Measurements from ENCODE around the gene TMEM50B.
A peak's percentile ranks its signal among the peaks of the same experiment; 100 is the strongest.
"Not testable (repeated sequence)": the region's sequence is repeated elsewhere in the genome, so short reads cannot be mapped to it uniquely, and the experiment has no call there.

Gene TMEM50B

DNA sequence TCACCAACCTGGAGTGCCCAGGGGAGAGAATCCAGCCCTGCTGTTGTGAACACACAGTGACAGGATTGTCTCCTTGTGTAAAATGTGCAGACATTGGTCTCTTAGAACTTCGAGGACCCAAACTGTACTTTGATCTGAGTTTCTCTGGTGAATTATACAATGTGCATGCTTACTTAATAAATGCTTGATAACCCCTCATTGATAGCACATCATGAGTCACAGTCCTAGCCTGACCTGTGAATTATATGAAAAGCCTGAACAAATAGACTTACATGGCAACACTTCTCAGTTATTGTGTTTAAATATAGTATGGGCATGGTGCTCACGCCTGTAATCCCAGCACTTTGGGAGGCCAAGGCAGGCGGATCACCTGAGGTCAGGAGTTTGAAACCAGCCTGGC lies 53.9 kb downstream of the TMEM50B start:
- no peak for DNase-seq

DNA sequence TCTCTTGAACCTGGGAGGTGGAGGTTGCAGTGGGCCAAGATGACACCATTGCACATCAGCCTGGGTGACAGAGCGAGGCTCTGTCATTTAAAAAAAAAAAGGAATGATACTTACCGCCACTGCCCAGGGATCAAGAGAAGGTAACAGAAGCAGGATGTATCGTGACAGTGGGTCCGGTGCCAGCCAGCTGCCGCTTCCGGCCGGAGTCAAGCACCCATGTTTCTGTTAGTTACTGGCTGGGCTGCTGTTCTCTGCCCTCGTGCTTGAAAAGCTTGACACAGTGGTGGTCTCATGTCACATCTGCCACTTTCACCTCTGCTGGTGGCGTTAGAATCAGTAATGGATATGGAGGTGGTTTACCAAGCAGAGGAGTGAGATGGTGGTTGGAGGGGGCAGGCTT lies 55.6 kb downstream of the TMEM50B start:
- no peak for DNase-seq

DNA sequence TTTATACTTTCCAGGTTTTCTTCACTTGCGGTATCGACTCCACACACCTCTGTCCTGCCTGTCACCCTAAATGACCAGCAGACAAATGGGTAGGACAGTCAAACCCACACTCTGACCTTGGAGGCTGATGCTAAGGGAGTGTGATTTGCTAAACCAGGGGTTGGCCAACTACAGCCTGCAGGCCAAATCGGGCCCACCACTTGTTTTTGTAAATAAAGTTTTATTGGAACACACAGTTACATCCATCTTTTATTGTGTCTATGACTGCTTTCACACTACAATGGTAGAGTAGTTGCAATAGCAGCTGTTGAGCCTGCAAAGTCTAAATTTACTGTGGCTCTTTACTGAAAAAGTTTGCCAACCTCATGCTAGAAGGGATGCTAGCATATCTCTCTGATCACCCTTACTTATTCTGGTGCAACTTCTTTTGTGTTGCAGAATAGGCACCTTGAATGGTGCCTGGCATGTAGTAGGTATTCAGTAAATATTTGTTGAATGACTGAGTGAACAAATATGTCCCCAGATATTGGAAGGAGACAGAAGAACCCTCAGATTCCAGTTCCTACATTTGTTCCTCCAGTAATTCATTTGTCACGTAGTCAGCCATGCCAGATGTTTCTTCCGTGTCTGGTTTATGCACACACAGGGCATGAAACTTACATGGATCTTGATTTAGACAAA lies 57.9 kb downstream of the TMEM50B start:
- no peak for DNase-seq

DNA sequence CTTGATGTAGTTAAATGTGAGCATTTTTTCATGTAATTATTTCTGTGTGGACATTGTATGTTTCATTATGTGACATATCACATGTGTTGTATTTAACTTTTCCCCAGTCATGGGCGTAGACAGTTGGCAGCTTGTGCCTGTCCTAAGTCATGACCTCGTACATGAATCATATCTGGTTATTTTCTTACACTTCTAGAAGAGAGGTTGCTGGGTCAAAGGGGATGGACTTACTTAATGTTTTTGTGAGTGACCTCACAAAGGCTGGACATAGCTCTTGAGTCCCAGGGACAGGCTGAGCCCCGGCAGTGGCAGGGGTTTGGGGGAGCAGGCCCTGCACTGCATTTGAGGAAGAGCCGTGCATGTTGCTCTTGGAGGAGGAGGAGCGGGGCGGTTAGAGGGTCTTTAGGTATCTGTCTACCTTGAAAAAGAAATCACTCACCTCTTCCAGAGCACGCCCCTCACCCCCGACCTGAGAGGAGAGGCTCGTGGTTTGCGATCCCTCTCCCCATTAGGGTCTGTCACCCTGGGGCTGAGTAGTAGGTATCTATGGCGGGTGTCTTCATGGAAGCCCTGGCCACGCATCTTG lies 60.1 kb downstream of the TMEM50B start:
- no peak for DNase-seq

DNA sequence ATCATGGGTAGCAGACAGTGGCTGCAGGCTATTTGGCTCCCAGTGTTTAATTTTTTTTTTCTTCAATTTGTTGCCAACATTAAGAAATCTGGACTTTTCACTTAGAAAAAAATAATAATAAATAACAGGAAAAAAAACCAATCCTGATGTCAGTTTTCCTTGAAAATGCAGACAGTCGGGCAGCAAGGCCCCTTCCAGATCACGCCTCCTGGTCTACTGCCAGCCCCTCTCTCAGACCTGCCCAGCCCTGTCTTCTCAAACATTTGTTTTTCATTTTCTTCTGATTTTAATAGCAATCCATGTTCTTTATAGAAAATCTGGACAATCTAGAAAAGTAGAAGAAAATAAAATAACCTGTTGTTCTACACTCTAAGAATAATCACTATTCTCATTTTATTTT lies 61.1 kb downstream of the TMEM50B start:
- no peak for DNase-seq

DNA sequence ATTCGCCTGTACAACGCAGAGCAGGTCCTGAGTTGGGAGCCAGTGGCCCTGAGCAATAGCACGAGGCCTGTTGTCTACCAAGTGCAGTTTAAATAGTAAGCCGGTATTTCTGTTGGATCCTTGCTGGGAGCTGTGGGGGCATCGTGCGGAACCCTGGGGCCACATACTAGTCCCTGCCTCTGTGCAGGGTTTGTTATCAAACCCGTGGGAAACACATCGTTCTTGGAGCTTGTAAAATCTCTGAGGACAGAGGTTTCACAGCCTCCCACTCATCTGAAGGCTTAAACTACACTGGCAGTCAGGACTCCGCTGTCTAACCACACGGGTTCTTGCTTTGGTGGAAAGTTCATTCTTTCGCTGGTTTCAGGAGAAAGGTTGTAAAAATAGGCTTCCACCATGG lies 64.8 kb downstream of the TMEM50B start:
- DNase-seq, result no peak

DNA sequence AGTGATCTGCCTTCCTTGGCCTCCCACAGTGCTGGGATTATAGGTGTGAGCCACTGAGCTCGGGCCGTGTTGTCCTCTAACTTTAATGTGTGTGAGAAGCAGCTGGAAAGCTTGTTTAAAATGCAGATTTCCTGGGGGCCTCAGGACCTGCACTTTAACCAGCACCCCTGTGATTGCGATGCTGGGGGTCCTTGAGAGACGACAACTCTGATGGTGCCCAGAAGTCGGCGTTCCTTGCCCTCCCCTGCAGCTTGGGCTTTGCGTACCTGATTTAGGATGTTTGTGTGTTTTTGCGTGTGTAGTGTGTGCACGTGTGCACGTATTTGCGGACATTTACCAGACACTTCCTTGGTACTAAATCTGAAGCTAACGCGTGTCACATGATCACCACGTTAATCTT lies 65.7 kb downstream of the TMEM50B start:
- DNase-seq, result no peak

DNA sequence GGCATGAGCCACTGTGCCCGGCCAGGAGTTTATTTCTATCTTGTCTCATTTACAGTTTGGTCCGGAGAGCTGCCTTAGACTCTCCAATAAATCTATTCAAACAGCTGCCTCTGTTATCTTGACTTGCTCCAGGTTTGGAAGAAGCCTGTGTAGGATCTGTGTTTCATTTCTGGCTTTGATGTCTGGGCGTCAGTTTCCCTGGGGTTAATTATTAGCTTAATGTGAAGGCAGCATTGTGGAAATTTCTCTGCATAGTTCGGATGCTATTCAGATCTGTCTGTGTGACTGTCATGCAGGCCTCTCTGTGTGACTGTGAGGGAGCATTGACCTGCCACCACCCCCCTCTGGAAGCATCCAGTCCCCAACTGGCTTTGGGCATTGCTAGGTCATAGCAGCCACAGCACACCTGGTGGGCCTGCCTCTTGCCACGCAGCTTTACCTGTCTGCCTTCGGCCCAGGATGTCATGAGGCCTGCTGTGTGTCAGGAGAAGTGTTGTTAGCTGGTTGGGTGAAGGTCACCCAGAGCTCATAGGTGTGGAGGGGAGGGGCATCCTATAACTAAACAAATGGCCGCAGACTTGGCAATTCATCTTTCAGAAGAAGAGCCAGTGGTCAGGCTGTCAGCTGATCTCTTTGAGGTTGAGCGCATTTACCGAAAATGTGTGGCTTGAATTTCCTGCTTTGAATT lies 66.8 kb downstream of the TMEM50B start:
- no peak for DNase-seq

DNA sequence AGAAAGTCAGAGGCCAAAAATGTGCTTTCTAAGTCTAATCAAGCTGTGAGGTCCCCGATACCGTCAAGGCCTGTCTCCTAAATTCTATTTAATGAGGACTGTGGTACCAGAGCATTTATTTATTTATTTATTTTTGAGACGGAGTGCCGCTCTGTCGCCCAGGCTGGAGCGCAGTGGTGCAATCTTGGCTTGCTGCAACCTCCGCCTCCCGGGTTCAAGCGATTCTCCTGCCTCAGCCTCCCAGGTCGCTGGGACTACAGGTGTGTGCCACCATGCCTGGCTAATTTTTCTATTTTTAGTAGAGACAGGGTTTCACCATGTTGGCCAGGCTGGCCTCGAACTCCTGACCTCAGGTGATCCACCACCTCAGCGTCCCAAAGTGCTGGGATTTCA lies 67.3 kb downstream of the TMEM50B start:
- DNase-seq, result not testable (repeated sequence)

DNA sequence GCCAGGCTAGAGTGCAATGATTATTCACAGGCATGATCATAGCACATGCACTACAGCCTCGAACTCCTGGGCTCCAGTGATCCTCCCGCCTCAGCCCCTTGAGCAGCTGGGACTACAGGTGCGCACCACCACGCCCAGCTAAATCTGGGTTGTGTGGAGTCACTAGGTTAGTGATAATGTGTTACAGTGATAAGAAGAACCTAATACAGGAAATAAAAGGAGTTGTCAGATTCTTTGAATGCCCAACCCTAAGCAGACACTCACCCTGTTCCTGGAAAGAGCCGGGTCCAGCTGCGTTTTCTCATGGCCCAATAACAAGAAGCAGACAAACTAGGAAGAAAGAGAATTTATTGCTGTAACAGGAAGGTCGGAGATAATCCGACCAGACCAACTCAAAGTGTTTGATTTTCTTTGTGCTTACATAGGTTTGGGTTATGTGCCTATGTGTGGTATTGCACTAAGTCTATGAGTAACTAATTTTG lies 67.8 kb downstream of the TMEM50B start:
- DNase-seq, result no peak

DNA sequence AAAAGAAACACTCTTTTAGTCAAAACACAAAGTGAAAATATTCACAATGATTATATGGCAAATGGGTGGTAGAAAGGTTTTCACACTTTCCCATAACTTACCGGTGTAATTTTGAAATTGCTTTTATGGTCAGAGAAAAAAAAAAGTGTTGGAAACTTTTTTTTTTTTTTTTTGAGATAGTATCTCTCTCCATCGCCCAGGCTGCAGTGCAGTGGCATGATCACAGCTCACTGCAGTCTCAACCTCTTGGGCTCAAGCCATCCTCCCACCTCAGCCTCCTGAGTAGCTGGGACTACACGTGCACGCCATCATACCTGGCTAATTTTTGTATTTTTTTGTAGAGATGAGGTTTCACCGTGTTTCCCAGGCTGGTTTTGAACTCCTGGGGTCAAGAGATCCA lies 73.3 kb downstream of the TMEM50B start:
- DNase-seq, result no peak

DNA sequence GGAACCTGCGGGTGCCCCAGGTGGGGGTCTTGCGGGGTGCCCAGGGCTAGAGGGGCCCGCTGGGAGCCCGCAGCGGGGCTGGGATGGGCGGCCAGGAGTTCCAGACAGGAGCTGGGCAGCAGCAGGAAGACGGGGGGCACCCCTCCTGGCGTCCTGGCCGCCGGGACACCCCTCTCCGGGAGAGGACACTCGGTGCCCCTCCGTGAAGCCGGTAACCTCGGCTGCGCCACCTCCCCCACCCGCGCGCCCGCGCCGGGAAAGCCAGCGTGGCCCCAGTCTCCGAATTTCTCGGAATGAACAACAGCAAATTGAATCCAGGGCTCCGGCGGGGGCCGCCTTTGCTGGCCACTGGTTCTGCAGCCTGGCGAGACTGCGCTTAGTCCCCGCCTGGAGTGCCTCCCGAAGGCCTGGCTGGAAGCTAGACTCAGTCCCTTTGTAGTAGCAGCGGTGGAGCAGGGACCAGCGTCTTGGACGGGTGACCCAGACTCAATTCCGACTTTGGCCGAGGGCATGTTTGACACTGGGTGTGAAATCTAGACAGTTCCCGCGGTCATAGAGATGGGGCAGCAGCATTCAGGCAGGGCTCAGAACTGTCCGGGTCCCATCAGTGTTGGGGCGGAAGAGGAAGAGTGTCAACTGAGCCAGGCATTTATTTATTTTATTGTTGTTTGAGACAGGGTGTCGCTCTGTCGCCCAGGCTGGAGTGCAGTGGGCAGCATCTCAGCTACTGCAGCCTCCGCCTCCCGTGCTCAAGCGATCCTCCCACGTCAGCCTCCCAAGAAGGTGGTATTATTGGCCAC lies 75.8 kb downstream of the TMEM50B start:
- DNase-seq, result peak; percentile 63

DNA sequence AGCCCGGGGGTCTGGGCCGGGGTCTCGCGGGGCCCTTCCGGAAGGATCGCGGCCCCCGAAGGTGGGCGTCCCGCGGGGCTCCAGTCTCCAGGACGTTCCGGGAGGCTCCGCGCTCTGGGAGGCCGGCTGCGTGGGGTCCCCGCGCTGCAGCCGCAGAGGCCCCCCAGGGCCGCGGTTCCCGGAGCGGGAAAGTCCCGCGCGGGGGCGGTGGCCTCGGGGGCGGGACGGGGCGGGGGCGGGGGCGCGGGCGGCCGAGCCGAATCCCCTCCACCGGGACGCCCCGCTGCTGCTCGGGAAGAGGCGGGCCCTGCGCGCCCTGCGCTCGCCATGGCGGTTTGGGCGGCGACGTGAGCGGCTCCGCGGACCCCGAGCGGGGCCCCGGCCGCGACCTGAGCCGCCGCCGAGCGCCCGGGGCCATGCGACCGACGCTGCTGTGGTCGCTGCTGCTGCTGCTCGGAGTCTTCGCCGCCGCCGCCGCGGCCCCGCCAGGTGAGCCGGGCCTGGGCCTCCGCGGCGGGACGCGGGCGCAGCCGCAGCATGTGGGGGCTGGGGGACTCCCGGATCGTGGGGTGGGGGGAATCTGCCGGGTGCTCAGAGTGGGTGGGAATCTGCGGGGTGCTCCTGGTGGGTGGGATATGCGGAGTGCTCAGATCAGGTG lies 76.5 kb downstream of the TMEM50B start, which contains the start of gene IFNGR2:
Gene IFNGR2, plus strand, starts transcription at position 286 of the 658 bp plus-strand sequence. Its CDS starts 131 bp downstream, at position 417.
- DNase-seq, result peak; percentile 67

DNA sequence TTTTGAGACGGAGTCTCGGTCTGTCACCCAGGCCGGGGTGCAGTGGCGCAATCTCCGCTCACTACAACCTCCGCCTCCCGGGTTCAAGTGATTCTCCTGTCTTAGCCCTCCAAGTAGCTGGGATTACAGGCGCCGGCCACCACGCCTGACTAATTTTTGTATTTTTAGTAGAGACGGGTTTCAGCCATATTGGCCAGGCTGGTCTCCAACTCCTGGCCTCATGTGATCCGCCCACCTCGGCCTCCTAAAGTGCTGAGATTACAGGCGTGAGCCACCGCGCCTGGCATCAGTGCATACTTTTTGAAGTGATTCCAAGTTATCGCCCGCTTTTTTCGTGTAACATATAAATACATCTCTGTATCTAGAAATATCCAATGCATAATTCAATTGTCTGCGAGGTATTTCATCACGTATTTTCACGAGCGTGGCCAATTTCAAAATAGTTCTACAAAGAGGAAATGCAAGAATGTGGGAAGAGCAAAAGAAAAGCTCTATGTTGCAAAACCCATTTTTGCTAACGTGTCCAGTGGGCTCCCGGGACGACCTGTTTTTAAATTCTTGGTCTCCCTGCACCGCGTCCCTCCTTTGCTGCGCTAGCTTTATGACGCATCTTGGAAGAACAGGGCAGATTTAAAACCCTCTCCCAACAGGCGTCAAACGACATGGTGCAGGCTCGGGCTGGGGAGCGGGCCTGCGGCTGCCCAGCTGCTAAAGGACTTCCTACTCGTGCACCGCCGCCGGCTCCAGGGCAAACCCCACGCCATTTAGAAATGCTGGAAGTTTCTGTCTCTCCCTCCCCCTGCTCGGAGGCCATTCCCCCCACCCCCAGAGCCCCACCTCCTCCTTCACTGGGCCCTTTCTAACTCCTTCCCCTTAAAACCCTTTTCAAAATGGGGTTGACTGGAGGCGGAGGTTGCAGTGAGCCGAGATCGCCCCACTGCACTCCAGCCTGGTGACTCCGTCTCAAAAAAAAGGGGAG lies 77.5 kb downstream of the TMEM50B start:
- DNase-seq, result no peak

DNA sequence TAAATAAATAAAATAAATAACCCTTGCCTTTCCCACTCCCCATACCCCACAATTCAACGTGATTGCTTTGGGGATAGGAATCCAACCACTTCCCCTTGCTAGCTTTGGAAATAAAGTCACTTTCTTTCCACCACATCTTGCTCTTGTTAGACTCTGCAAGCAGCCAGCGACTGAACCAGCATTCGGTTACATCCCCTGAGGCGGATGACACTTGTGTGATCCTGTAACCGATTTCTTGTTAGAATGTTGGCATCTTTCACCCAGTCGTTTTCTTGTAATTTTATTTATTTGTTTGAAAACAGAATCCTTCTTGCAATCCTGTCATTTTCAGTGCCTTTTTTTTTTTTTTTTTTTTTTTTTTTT lies 78.2 kb downstream of the TMEM50B start:
- peak; percentile 16 for DNase-seq
